Lower lobe of right lung (tissue), 2 donors: ENCODE results near the gene XDH. TPM values are rescaled to one million over a fixed set of nuclear protein-coding genes. Genes with fewer than 3 reads are reported as not detected.

Experiments used
- ATAC-seq, 2 donors: fragments of 200-7000 bp; cut with Tn5 transposase; one replicate each; pipeline ENCODE4 v1.9.1; 2020 to 2022; ENCODE audit warnings: mild to moderate bottlenecking in 2 of 2, moderate library complexity in 2 of 2
- DNase-seq: peaks from one replicate; pipeline ENCODE4 v3.0.0-alpha.2; 2020
- H3K27ac ChIP-seq: fragments of 200-600 bp; one replicate; pipeline ENCODE4 v1.8.0; 2022
- H3K27me3 ChIP-seq: fragments of 200-600 bp; one replicate; pipeline ENCODE4 v1.8.0; 2022; ENCODE audit warnings: low read depth
- H3K36me3 ChIP-seq: fragments of 200-600 bp; one replicate; pipeline ENCODE4 v1.8.0; 2022; ENCODE audit warnings: mild to moderate bottlenecking
- H3K4me1 ChIP-seq: fragments of 200-600 bp; one replicate; pipeline ENCODE4 v1.8.0; 2022
- H3K4me3 ChIP-seq: fragments of 200-600 bp; one replicate; pipeline ENCODE4 v1.8.0; 2022; ENCODE audit warnings: mild to moderate bottlenecking
- H3K9me3 ChIP-seq: fragments of 200-600 bp; one replicate; pipeline ENCODE4 v1.8.0; 2022
- intact Hi-C: fragments of 100-400 bp; cut with DNase I; formaldehyde crosslinking; loops from one replicate; pipeline ENCODE4 v1.11.0; 2022
- total RNA-seq: library from RNA; stranded (reverse); fragmentation: NEBNext Ultra II Directional; extraction: Animal tissue kit (Norgen Biotek cat#: 25700); gene quantifications from one replicate; pipeline ENCODE4 v1.2.1, GENCODE V29; 2021
- TF ChIP-seq, protein P1 (sequence below): fragments of 200-600 bp; IDR thresholded peaks from one replicate; pipeline ENCODE4 v1.8.0; 2022; ENCODE audit warnings: antibody characterized with exemption, mild to moderate bottlenecking
- donor health status: DM: no; HTN: yes; CAD: no; lungs with severe emphysema.

Gene XDH
- total RNA-seq, 1 donor from 2014 or later: 0.27 TPM

- H3K27ac ChIP-seq: no peak overlapping the region
- H3K36me3 ChIP-seq: no peaks in the 10 kb centered on the region
- no peak overlapping the region for H3K4me3 ChIP-seq
- H3K9me3 ChIP-seq: no peaks in the 10 kb centered on the region
- DNase-seq: no peak
- H3K4me1 ChIP-seq: no peaks in the 10 kb centered on the region
- TF ChIP-seq, protein P1, sequence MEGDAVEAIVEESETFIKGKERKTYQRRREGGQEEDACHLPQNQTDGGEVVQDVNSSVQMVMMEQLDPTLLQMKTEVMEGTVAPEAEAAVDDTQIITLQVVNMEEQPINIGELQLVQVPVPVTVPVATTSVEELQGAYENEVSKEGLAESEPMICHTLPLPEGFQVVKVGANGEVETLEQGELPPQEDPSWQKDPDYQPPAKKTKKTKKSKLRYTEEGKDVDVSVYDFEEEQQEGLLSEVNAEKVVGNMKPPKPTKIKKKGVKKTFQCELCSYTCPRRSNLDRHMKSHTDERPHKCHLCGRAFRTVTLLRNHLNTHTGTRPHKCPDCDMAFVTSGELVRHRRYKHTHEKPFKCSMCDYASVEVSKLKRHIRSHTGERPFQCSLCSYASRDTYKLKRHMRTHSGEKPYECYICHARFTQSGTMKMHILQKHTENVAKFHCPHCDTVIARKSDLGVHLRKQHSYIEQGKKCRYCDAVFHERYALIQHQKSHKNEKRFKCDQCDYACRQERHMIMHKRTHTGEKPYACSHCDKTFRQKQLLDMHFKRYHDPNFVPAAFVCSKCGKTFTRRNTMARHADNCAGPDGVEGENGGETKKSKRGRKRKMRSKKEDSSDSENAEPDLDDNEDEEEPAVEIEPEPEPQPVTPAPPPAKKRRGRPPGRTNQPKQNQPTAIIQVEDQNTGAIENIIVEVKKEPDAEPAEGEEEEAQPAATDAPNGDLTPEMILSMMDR: no peak
- H3K27me3 ChIP-seq: no peaks in the 10 kb centered on the region
- intact Hi-C loops: loop anchor here (10.0 kb wide), 1 partner anchor 623 kb away; no protein-coding TSS in a partner anchor
- ATAC-seq: no peak
These were observed 76.7 kb downstream of the XDH start for GRCh38 chr2:31337860-31338259.

DNA sequence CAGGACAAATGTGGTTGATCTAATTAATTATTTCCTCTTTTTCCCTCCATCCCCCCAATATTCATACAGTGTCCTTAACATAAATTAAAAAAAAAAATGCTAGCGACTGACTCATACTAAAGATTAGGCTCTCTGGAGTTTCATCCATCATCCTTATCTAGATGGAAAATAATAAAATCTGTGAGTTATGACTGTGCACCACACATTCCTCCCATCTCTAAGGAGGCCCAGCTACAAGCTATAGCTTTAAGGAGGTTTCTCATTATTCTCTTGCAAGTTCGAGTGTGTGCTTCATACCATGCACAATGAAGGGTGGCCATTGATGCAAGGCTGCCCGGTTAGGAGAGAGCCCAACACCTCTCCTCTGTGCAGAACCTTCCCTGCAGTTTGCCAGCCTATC, 77.3 kb downstream of the XDH start:
- intact Hi-C loops: loop anchor here (10.0 kb wide), 1 partner anchor 622 kb away; no protein-coding TSS in a partner anchor
- H3K36me3 ChIP-seq: no peaks in the 10 kb centered on the region
- H3K27ac ChIP-seq: no peak overlapping the region
- H3K9me3 ChIP-seq: no peaks in the 10 kb centered on the region
- H3K4me3 ChIP-seq: no peak overlapping the region
- H3K27me3 ChIP-seq: no peaks in the 10 kb centered on the region
- TF ChIP-seq, protein P1: no peak
- no peak for DNase-seq
- no peak for ATAC-seq
- no peaks in the 10 kb centered on the region for H3K4me1 ChIP-seq

GRCh38 chr2:31335921-31336585, 78.5 kb downstream of the XDH start:
- intact Hi-C loops: loop anchor here (10.0 kb wide), 1 partner anchor 621 kb away; no protein-coding TSS in a partner anchor
- no peaks in the 10 kb centered on the region for H3K9me3 ChIP-seq
- DNase-seq (no peak), ATAC-seq (peak in 1 of 2 donors; percentile 18)
- no peak overlapping the region for H3K27ac ChIP-seq
- H3K4me1 ChIP-seq: no peaks in the 10 kb centered on the region
- TF ChIP-seq, protein P1: no peak
- H3K4me3 ChIP-seq: no peak overlapping the region
- H3K36me3 ChIP-seq: no peaks in the 10 kb centered on the region
- no peaks in the 10 kb centered on the region for H3K27me3 ChIP-seq

DNA sequence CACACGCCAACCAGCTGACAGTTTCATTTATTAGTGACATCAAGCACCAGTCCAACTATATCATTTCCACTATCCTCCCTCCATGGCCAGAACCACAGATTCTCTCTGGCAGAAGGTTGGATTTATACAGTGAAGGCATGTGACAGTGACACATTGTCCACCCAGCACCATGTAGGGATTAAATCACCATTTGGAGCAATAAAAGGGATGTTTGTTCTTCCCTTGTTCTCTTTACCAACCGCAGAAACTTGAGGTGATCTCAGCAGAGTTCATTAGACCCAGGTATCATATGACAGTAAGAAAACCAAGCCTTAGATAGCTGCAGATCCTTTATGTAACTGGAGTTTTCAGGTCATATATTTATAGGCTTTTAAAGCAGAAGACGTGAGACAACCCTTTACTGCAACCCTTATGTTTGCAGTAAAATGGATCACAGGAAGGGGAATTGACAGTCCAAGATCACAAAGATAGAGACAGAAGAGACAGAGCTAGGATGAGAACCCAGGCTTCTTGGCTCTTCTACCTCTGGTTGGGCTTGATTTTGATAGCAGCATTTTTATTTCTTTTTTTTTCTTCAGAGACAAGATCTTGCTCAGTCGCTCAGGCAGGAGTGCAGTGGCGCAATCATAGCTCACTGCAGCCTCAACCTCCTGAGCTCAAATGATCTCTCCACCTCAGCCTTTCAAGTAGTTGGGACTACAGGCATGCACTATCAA, 80.1 kb downstream of the XDH start:
- Histone ChIP-seq H3K27ac (no peak overlapping the region), H3K36me3 (no peaks in the 10 kb centered on the region), H3K4me1 (no peaks in the 10 kb centered on the region), H3K9me3 (no peaks in the 10 kb centered on the region), H3K4me3 (no peak overlapping the region), H3K27me3 (no peaks in the 10 kb centered on the region)
- TF ChIP-seq, protein P1: no peak
- no peak for DNase-seq
- intact Hi-C loops: loop anchor here (10.0 kb wide), 1 partner anchor 620 kb away; no protein-coding TSS in a partner anchor
- no peak for ATAC-seq

DNA sequence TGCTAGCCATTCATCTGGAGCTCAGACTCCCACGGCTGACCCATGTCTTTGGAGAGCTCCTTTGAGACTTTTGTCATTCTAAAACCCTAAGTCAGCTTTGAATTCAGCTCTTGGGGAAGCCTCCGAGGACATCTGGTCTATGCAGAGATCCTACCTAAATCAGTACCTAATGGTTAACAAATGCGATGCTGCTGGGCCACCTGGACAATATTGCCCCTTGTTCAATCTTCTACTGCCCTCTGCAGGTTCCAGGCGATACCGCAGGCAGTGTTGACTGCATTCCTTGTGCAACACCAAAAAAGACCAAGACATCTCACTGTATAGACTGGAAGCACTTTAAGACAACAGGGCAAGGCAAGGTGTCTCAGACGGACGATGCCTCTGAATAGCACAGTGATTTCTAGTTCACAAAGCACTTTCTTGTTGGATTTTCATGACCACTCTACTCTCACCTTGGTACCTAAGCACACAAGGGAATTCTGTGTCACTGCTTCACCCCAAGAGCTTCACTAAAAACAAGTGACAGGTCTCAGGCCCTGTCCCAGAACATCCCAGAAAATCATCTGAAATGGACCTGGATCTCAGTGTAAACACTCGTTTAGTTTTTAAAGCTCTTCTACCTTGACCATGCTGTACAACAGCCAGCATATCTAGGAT, 80.9 kb downstream of the XDH start:
- H3K4me3 ChIP-seq: no peak overlapping the region
- peaks cover 2% of the 10 kb centered on the region for H3K4me1 ChIP-seq
- H3K9me3 ChIP-seq: no peaks in the 10 kb centered on the region
- TF ChIP-seq, protein P1: peak; percentile 95
- peak; percentile 82 to 88 for ATAC-seq
- H3K27ac ChIP-seq: no peak overlapping the region
- intact Hi-C loops: loop anchor here (10.0 kb wide), 1 partner anchor 619 kb away; no protein-coding TSS in a partner anchor
- H3K36me3 ChIP-seq: no peaks in the 10 kb centered on the region
- peak; percentile 78 for DNase-seq
- no peaks in the 10 kb centered on the region for H3K27me3 ChIP-seq
